ENCODE measurements around the gene LRPAP1.

GRCh38 chr4:3489451-3489962 lies 42.7 kb downstream of the LRPAP1 start:
- TF ChIP-seq EP300 (IDR thresholded peaks at IDR 0.05) (no peak), POLR2A (IDR thresholded peaks at IDR 0.05; ENCODE audit: low read depth) (no peak), CTCF (IDR thresholded peaks at IDR 0.05) (no peak), POLR2AphosphoS5 (IDR thresholded peaks at IDR 0.05) (no peak)

Measured in esophagus muscularis mucosa (tissue), 4 donors.